ENCODE results near the gene MPP4.
A peak's percentile ranks its signal among the peaks of the same experiment; 100 is the strongest.
"Not testable (repeated sequence)": the region's sequence is repeated elsewhere in the genome, so short reads cannot be mapped to it uniquely, and the experiment has no call there.

MPP4 gene

DNA sequence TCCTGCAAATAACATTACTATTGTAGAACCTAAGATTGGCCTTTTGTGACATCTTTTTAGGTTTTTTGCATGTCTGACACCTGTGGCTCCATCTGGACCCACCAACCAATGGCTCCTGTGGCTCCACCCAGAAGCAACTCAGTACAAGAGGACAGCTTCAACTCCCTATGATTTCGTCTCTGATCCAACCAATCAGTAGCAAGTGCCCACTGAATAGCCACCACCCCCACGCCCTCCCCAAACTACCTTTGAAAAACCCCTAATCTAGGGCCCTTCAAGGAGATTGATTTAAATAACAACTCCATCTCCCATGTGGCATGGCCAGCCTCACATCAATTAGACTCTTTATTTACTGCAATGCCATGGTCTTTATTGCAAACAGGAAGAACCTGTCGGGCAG, 23.6 kb downstream of the MPP4 start:
- no peak for TF ChIP-seq Cebpa-rat (IDR thresholded peaks at IDR 0.05)
- no peak overlapping the region for H3K27ac ChIP-seq

GRCh38 chr2:201674298-201674697, 24.1 kb downstream of the MPP4 start:
- no peaks in the 10 kb centered on the region for H3K36me3 ChIP-seq
- H3K27me3 ChIP-seq = no peaks in the 10 kb centered on the region
- peaks cover 6% of the 10 kb centered on the region for H3K4me1 ChIP-seq
- H3K27ac ChIP-seq = no peak overlapping the region
- TF ChIP-seq Cebpa-rat (IDR thresholded peaks at IDR 0.05) = no peak
- 0 out of 2 replicates have a peak, but pooled peaks cover 11% of the 10 kb centered on the region for H3K9me3 ChIP-seq
- no peaks in the 10 kb centered on the region for H4K20me1 ChIP-seq
- H3K4me3 ChIP-seq = no peak overlapping the region
- H3K4me2 ChIP-seq = no peak overlapping the region
- H3K9ac ChIP-seq = no peak overlapping the region

More for the DNA sequence above, 23.6 kb downstream of the MPP4 start:
- Histone ChIP-seq H4K20me1 (no peaks in the 10 kb centered on the region), H3K4me2 (no peak overlapping the region), H3K27me3 (no peaks in the 10 kb centered on the region), H3K9ac (no peak overlapping the region), H3K36me3 (no peaks in the 10 kb centered on the region), H3K4me1 (peaks cover 6% of the 10 kb centered on the region), H3K9me3 (0 out of 2 replicates have a peak, but pooled peaks cover 11% of the 10 kb centered on the region), H3K4me3 (no peak overlapping the region)

DNA sequence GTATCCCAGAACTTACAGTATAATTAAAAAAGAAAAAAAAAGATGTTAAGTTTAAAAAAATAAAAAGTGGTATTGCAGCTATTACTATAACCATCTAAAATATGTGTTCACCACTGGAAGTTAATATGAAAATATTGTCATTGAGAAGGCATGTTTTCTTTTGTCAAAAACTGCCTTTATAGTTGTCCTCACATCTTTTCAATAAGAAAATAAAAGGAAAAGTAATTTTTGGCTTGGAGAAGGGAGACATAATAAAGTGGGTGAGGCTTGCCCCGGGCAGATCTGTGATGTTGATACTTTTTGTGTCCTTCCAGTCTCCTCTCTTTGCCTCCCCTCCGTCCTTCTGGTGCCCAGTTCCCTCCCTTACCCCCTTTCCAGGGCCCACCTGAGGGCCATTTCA, 24.9 kb downstream of the MPP4 start:
- no peaks in the 10 kb centered on the region for H3K27me3 ChIP-seq
- H4K20me1 ChIP-seq = no peaks in the 10 kb centered on the region
- no peak overlapping the region for H3K4me3 ChIP-seq
- H3K36me3 ChIP-seq = no peaks in the 10 kb centered on the region
- no peak overlapping the region for H3K27ac ChIP-seq
- H3K9me3 ChIP-seq = 0 out of 2 replicates have a peak, but pooled peaks cover 11% of the 10 kb centered on the region
- no peak for TF ChIP-seq Cebpa-rat (IDR thresholded peaks at IDR 0.05)
- H3K4me2 ChIP-seq = no peak overlapping the region
- no peak overlapping the region for H3K9ac ChIP-seq
- H3K4me1 ChIP-seq = peaks cover 6% of the 10 kb centered on the region

GRCh38 chr2:201671205-201671604, 27.2 kb downstream of the MPP4 start:
- H4K20me1 ChIP-seq, H3K9ac ChIP-seq, H3K4me1 ChIP-seq, H3K27me3 ChIP-seq, H3K27ac ChIP-seq, H3K4me3 ChIP-seq, H3K36me3 ChIP-seq: not testable (repeated sequence)
- Histone ChIP-seq H3K9me3 (0 out of 2 replicates have a peak, but pooled peaks cover 11% of the 10 kb centered on the region), H3K4me2 (peak overlapping the region; percentile 17; the same call in 1 of the 2 replicates)

GRCh38 chr2:201669865-201670264, 28.6 kb downstream of the MPP4 start:
- no peak for TF ChIP-seq Cebpa-rat (IDR thresholded peaks at IDR 0.05)
- no peak overlapping the region for H3K9ac ChIP-seq
- no peaks in the 10 kb centered on the region for H3K36me3 ChIP-seq
- H3K9me3 ChIP-seq = 0 out of 2 replicates have a peak, but pooled peaks cover 11% of the 10 kb centered on the region
- no peaks in the 10 kb centered on the region for H4K20me1 ChIP-seq
- H3K27ac ChIP-seq = no peak overlapping the region
- H3K27me3 ChIP-seq = no peaks in the 10 kb centered on the region
- H3K4me2 ChIP-seq = no peak overlapping the region
- no peaks in the 10 kb centered on the region for H3K4me1 ChIP-seq
- no peak overlapping the region for H3K4me3 ChIP-seq

- H3K4me3 ChIP-seq = no peak overlapping the region
- 0 out of 2 replicates have a peak, but pooled peaks cover 11% of the 10 kb centered on the region for H3K9me3 ChIP-seq
- TF ChIP-seq Cebpa-rat (IDR thresholded peaks at IDR 0.05) = no peak
- H4K20me1 ChIP-seq = no peaks in the 10 kb centered on the region
- no peak overlapping the region for H3K9ac ChIP-seq
- no peak overlapping the region for H3K27ac ChIP-seq
- H3K4me2 ChIP-seq = no peak overlapping the region
- no peaks in the 10 kb centered on the region for H3K4me1 ChIP-seq
- H3K36me3 ChIP-seq = no peaks in the 10 kb centered on the region
- H3K27me3 ChIP-seq = no peaks in the 10 kb centered on the region
These were observed 30.0 kb downstream of the MPP4 start for GRCh38 chr2:201668402-201668910.

GRCh38 chr2:201664334-201664733, 34.1 kb downstream of the MPP4 start:
- Histone ChIP-seq H3K9ac (no peak overlapping the region), H3K4me1 (no peaks in the 10 kb centered on the region), H4K20me1 (no peaks in the 10 kb centered on the region), H3K9me3 (no peaks in the 10 kb centered on the region), H3K4me2 (no peak overlapping the region), H3K36me3 (no peaks in the 10 kb centered on the region), H3K27ac (no peak overlapping the region), H3K27me3 (no peaks in the 10 kb centered on the region), H3K4me3 (no peak overlapping the region)
- no peak for TF ChIP-seq Cebpa-rat (IDR thresholded peaks at IDR 0.05)

- Histone ChIP-seq H3K27me3 (no peaks in the 10 kb centered on the region), H3K9me3 (no peaks in the 10 kb centered on the region), H3K4me3 (no peak overlapping the region), H3K4me1 (0 out of 2 replicates have a peak, but pooled peaks cover 5% of the 10 kb centered on the region), H3K4me2 (no peak overlapping the region), H4K20me1 (no peaks in the 10 kb centered on the region), H3K27ac (no peak overlapping the region), H3K36me3 (no peaks in the 10 kb centered on the region), H3K9ac (no peak overlapping the region)
- TF ChIP-seq Cebpa-rat (IDR thresholded peaks at IDR 0.05) = no peak
These were observed 37.1 kb downstream of the MPP4 start for GRCh38 chr2:201661366-201661765.

DNA sequence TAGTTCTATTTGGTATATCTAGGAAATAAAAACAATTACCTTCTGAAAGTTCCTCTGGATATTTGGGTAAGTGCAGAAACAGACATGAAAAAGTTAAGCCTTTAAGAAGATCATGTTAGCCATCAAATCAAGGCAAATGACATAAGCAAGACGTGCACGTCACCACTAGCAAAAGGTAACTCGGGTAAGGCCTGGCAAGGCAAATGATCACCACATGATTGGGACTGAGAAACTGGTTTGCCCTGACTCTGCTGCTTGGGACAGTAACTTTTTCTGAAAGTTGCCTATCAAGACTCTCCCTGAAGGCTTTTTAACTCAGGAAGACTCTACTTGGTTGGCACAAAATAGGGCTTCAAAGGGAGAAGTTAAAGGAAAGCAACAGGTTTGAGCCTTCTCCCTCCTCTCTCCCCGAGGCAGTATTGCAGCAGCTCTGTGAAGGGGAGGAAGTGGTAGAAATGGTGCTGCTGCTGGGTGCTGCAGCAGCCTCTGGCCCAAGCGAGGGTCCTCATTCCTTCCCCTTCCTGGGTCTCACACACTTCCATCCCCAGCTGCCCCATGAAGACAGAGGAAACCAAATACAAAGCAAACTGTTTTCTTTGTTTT, 38.0 kb downstream of the MPP4 start:
- no peaks in the 10 kb centered on the region for H3K9me3 ChIP-seq
- no peaks in the 10 kb centered on the region for H3K27me3 ChIP-seq
- no peak overlapping the region for H3K4me3 ChIP-seq
- no peaks in the 10 kb centered on the region for H4K20me1 ChIP-seq
- no peak overlapping the region for H3K9ac ChIP-seq
- H3K4me1 ChIP-seq = 0 out of 2 replicates have a peak, but pooled peaks cover 5% of the 10 kb centered on the region
- H3K36me3 ChIP-seq = no peaks in the 10 kb centered on the region
- no peak overlapping the region for H3K27ac ChIP-seq
- TF ChIP-seq Cebpa-rat (IDR thresholded peaks at IDR 0.05) = no peak
- H3K4me2 ChIP-seq = no peak overlapping the region

DNA sequence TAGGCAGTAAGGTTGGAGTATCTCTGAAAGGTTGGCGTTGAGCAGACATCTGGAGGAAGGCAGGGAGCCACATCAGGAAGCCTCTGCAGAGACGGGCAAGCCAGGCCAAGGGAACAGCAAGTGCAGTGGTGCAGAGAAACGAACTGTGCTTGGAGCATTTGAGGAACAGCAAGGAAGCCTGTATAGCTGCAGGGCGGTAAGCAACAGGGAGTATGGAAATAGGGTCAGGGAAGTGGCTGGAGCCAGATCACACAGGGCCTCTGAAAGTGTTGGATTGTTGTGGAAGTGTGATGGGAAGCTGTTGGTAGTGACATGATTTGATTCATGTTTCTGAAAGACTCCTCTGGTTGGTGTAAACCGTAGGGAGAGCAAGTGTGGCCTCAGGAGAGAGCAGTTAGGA, 41.7 kb downstream of the MPP4 start:
- Histone ChIP-seq H3K4me3 (no peak overlapping the region), H3K9me3 (no peaks in the 10 kb centered on the region), H3K4me1 (0 out of 2 replicates have a peak, but pooled peaks cover 5% of the 10 kb centered on the region), H3K27me3 (no peaks in the 10 kb centered on the region), H4K20me1 (no peaks in the 10 kb centered on the region), H3K27ac (no peak overlapping the region), H3K4me2 (peak overlapping the region; percentile 24; the same call in 1 of the 2 replicates), H3K9ac (no peak overlapping the region), H3K36me3 (no peaks in the 10 kb centered on the region)
- no peak for TF ChIP-seq Cebpa-rat (IDR thresholded peaks at IDR 0.05)

All from BLaER1 (cell line).